ENCODE measurements around the gene SMAD3.
"Not testable (repeated sequence)": the region's sequence is repeated elsewhere in the genome, so short reads cannot be mapped to it uniquely, and the experiment has no call there.

The SMAD3 gene

DNA sequence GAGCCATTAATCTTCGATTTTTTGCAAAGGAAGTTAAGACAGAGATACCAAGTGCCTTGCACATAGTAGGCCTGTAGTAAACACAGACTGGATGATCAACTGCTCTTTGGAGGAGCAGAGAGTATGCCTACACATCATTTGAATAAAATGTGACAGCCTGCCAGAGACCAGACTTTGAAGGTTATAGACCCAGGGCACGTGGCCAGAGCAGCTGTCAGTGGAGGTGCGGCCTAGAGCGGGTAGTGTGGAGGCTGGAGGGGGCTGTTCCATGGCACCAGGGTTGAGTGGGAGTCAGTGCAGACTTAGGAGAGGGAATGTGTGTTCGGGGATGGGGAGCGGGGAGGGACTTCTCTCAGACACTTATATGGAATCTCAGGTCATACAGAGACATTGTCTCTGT lies 80.8 kb downstream of the SMAD3 start:
- no peak for DNase-seq

DNA sequence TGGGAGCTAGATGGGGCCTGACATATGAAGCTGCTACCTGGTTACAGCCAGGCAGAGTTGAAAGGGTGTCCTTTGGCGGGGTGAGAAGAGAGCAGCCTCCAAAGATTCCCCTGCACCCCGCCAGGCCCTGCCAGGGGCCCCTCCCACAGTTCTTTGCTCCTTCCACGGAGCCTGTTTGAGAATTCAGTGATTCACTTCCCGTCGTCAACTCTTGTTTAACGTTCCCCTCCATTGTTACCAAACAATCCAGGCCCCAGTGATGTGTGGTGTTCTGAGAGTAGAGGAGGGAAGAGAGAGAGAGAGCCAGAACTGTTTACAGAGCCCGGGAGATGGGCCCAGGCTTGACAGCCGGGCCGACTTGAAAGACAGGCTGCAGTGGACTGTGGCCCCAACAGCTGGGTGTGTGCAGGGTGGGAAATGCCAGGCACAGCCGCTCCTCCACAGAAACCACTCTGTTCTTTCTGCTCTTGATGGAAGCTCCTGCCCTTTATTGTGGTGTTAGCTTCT lies 81.5 kb downstream of the SMAD3 start:
- DNase-seq, result no peak

DNA sequence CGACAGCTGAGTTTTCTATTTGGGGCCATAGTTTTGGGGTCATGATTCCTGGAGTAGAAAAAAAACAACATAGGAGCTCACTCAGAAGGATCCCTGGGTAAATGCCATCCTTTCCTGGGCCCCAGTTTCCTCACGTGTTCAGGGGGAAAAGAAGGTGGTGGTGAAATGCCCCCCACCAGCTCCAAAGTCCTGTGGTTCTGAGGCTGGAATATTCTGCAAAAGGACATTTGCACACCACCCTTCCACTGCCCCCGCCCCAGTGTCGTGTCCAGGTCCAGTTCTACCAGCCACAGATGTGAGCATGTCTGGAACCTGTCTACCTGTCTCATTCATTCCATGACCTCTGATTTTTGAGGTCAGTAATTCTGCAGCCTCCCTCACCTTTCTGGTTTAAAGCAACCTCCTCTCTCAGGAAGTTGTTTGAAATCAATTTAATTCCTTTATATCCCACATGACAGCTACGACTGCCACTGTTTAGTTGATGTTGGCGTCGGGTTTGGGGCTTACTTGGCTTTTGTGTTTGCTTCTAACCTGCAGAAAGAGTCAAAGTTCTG lies 82.1 kb downstream of the SMAD3 start:
- DNase-seq, result no peak

DNA sequence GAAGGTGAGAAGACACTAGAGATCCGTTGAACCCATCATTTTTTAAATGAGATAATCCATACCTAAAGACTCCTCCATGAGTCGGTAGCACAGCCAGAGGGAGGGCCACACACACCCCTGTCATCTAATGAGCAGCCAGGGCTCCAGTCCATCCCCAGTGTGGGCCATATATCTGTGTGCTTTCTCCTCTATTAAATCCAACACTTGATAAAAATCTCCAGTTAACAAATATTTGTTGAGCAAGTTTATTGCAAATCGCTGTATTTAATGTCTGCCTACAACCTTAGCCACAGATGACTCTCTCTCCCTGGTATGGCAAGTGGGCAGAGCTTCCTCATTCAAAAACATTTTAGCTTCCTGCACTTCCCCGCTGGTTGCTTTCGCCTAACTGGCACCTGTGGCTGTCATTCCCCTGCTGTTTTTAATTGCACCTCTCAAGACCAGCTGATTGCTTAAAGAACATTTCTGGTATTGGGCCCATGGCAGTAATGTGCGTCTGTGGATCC lies 82.8 kb downstream of the SMAD3 start:
- DNase-seq, result no peak

DNA sequence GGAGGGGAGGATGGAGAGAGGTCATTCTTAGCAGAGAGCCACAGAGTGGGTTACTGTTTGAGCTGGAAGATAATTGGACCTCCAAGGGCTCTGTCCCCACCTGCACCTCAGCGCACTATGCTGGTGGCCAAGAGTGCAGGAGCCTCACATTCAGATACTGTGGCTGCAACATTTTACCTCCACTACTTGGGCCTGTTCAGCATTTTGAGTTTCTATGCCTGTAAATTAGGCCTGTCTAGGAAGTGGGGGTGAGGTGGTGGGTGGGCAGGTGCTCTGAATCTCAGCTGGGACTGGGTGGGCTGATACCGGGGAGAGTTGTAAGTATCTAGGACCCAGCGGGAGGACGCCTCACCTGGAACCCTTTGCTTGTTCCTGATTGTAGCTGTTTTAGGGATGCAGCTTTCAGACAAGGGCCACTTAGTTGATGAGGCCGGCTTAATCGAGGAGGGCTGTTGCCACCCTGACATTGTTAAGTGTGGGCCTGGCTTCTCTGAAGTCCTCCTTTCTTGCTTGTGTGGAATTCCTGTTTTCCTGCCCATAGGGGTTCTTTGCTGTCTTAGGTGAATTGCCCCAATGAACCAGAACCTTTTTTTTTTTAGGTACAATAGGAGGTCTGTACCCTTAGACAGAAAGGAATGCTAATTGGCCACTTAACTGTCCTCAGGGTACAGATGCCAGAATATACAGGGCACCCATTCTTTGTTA lies 83.8 kb downstream of the SMAD3 start:
- no peak for DNase-seq

DNA sequence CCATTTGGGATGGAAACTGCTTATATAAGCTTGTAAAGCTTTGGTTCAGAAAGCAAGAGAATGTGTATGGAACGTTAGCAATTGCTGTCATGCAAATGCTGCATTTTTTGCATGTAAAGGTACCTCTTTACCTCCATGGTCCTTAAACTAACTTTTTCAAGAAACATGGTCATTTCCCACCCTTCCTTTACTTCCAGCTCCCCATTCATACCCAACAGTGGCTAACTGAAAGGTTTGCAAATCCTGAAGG lies 84.3 kb downstream of the SMAD3 start:
- no peak for DNase-seq

DNA sequence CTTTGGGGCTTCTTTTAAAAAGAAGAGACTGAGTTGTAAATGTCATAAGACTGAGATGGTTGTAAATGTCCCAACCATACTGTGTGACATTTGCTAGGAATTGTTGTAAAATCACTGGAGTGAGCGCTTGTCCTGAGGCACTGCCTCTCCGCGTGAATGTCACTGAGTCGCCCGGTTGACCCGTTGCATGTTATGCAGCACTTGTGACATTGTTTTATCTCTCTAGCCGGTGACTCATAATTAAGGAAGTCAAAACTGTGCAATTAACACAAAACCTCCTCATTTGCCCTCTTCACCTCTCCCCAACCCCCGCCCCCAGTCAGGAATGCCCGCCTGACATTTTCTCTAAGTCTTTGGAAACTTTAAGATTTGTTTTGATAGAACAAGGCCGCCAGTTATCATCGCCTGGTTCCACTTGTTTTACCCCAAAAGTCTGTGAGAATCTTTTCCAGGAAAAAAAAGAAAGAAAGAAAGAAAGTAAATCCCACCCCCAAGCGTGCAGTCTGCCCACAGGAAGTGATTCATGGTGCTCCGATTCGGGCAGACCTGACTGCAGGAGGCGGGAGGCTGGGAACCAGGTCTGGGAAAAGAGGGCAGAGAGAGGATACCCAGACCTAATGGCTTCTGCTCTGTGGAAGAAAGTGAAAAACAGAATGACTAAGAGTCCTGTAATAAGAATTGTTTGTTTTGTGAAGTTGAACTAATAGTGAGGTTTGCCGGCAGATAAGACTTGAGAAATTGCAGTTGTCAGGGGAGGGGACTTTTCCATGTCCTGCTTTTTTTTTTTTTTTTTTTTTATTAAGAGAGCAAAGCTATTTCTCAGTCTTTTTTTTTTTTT lies 84.8 kb downstream of the SMAD3 start:
- no peak for DNase-seq

DNA sequence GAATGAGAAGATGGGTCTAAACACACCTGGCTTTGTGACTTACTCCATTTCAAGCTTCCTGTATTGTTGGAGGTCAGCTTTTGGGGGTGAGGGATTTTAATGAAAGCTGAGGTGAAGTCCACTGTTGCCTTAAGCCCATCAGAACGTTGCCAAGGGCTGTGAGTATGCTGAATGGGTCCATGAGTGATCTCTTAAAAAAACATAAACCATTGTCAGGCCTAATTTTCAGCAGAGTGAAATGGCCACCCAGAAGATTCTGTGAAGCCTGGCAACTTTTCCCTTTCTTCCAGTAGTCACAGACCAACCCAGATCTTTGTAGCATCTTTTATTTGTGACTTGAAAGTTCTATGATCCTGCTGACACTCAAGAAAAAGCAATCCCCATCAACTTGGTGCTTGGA lies 87.0 kb downstream of the SMAD3 start:
- DNase-seq, result no peak

DNA sequence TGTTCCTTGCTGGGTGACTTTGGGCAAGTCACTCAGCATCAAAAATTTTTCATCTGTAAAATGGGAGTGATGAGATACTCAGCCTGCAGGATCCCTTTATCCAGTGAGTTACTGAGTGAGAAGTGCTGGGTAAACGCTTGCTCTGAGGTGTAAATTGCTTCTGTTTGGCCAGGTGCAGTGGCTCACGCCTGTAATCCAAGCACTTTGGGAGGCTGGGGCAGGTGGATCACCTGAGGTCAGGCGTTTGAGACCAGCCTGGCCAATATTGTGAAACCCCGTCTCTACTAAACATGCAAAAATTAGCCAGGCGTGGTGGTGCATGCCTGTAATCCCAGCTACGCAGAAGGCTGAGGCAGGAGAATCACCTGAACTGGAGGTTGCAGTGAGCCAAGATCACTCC lies 87.6 kb downstream of the SMAD3 start:
- DNase-seq, result not testable (repeated sequence)

DNA sequence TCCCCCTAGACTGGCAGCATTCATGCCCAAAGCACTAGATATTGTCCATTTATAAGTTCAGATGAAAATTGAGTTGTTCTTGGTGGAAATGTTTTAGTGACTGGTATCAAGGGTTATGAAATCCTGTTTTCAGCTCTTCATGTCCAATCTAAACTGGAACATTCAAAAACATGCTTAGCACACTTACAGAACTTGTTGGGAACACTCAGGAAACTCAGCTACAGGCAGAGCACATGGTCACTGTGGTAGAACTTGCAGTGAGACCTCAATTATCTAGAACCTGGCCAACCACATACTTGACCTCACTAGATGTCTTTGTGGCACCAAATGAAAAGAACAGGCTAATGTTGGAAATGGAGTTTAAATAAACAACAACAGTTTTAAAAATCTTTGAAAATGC lies 88.8 kb downstream of the SMAD3 start:
- DNase-seq, result no peak

DNA sequence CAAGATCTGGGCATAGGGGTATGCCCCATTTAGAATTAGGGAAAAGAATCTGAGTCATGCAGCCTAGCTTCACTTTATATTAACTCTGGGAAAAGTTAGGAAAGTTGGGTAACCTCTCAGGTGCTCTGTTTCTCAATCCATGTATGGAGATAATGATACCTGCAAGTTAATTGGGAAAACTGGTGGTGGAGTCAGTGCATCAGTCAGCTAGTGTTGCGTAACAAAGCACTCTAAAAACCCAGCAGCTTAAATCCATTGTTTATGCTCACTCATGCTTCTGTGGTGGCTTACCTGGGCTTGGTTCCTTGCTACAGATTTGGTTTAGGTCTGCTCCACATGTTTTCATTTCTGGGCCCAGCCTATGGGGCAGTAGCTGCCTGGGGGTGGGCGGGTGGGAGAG lies 91.0 kb downstream of the SMAD3 start:
- no peak for DNase-seq

DNA sequence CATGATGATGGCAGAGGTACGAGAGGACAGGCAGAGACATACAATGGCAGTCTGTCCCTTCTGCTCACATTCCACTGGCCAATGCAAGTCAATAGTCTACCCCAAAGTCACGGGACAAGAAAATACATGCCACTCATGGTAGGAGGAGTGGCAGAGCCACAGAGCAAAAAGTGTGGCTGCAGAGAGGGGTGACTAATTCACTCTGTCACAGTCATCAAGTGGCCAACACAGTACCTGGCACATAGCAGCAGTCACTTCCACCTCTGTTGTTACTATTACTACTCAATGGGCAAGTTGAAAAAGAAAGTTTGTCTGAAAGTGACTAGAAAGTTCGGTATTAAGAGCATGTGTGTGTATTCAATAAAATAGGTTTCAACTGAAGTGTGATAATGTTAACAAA lies 91.4 kb downstream of the SMAD3 start:
- DNase-seq, result no peak

DNA sequence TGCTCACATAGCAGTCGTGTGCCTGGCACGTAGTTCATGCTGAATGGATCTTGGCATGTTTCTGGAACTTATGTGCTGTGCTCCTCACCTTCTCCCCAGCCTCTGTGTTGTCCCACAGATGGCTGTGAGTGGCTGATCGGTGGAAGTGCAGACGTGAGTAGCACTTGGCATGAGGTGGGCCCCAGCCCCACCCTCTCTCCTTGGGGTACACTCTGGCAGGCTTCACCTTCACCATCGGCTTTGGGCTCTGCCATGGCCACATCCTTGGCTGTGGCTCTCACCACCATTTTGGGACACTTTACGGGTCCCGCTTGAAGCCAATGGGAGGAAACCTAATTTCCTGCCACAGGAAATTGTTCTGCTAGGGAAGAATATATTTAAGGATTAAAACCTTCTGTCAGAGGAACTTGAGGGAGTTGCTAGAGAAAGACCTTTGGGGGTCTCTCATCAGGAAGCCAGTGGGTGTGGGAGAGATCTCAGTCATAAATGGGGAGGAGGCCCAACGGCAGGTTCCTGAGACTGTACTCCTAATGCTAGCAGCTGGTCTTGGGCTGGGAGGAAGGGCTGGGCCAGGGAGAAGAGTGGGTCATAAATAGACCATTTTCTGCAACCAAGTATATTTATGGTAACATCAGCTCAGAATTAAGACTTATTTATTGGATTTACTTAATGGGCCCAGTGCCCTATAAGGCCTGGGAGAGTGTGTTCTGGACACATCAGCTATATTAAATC lies 92.3 kb downstream of the SMAD3 start:
- no peak for DNase-seq

DNA sequence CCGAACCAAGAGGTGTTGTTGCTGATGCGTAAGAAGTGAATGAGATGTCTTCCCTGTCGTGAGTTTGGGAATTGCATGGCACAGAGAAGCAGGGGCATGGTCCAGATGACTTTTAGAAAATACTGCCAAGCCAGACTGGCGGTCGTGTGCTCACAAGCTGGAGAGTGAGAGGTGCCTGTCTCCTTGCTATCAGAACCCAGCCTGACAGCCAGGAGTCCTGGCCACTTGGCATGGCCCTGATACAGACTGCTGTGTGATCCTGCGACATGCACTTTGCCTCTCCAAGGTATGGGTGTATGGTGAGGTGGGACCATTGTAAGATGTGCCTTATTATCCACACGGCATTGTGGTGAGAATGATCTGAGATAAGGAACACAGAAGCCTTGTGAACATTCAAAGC lies 93.0 kb downstream of the SMAD3 start:
- no peak for DNase-seq

DNA sequence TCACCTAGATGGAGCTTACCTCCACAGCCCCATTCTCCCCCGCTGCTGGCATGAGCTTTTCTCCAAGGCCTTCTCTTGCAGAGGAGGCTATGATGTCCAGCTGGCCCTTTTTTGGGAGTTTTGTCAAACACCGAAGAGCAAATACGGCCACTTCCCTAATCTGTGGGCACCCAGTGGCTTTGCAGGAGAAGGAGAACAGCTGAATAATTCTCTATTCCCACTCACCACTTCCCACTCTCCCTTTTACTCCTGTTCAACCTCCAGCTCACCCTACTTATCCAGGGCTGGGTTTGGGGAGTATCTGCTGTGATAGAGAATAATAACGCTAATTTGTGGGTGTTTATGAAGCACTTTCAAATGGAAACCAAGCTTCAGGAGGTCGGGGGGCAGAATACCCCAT lies 96.0 kb downstream of the SMAD3 start:
- no peak for DNase-seq

DNA sequence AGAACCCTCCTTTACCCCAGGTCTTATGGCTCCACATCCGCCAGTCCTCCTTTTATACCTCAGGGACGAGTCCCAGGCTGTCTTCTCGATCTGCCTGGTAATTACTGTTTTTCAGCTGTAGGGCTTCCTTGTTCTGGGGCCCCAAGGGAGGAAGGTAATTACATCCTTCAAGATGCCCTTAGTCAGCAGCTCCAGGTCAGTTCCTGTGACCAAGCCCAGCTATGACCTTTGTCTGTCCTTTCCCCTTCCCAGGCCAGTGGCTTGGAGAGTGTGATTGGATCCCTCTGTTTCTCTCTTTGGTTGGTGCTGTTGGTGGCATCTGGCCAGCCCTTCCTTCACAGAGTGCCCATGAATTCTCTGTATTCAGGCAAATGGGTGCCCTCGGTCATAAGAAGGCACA lies 96.5 kb downstream of the SMAD3 start:
- no peak for DNase-seq

DNA sequence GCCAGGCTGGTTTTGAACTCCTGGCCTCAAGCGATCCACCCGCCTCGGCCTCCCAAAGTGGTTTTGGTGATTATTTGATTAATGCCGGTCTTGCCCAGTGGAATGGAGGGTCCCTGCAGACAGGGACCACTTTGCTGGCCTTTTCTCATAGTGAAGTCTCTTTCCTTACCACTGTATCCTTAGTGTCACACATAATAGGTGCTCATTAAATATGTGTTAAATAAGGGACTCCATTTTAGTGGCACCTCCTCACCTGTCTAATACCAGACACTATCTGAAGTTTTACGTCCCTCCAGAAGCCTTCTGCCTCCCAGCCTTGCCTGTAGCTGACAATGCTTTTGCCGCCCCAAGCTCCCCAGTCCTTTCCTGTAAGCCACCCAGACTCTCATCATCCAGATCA lies 97.8 kb downstream of the SMAD3 start:
- DNase-seq, result no peak

DNA sequence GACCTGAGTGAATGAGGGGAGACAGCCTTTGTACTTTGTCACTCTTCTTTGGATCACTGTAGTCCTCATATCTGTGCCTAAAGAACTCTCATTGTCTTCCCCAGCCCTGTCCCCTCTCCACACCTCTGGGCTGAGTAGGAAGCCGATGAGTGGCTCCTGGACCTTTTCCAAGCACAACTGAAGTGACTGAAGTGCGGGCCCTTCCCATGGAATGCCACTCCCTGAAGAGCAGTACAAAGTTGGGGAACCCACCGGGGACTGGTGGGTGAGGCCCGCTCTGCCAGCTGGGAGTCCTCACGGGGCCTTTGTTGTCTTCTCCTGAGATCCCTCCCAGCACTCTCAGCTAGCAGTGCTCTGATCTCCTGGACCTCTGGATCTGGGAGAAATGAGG lies 99.0 kb downstream of the SMAD3 start:
- DNase-seq, result no peak

DNA sequence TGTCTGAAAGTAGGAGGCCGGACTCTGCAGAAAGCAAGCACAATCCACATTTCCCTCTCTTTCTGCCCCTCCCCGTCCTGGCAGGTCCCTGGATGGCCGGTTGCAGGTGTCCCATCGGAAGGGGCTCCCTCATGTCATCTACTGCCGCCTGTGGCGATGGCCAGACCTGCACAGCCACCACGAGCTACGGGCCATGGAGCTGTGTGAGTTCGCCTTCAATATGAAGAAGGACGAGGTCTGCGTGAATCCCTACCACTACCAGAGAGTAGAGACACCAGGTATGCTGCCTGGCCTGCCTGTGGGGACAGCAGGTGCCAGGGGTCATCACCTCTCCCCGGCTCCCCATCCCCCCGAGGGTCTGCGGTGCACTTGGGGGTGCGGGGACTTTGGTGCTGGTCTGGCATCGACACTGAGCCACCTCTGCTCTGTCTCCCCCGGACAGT lies 99.4 kb downstream of the SMAD3 start:
- DNase-seq, result no peak

DNA sequence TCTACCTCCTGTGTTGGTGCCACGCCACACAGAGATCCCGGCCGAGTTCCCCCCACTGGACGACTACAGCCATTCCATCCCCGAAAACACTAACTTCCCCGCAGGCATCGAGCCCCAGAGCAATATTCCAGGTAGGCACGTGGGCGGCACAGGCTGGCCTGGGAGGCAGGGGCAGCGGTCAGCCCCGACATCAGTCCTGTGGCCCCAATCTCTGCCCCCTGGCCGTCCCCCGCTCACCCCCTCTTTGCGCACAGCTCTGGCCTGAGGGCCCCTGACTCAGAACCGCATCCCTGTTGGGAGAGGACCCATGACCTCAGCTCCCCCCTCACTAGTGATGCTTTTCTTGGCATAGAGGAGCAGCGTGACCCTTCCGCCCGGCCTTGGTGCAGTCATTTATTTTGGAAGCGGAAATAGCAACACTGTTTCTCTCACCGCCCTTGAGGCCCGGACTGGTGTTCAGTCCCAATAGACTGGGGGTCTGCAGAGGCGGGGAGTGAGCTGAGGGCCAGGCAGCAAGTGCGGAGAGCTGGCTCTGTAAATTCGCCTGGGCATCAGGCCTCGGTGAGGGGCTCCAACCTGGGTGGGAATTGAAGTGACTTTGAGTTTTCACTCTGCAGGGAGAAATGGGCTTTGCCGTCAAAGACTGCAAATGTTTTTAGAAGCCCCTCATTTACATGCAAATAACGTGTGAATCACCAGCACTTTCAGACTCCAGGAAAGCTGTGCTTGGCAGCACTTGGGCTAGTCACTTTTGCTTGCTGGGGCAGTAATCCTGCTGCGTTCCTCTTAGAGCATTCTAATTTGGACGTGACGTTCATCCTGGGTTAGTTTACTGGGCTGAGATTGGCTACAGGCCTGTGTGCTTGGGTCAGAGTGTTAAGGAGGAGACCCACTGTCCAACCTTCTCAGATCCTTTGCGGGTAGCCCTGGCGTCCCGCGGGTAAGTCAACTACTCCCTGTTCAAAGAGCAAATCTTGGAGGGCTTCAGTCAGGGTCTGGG lies 100.2 kb downstream of the SMAD3 start:
- peak; percentile 35 for DNase-seq

DNA sequence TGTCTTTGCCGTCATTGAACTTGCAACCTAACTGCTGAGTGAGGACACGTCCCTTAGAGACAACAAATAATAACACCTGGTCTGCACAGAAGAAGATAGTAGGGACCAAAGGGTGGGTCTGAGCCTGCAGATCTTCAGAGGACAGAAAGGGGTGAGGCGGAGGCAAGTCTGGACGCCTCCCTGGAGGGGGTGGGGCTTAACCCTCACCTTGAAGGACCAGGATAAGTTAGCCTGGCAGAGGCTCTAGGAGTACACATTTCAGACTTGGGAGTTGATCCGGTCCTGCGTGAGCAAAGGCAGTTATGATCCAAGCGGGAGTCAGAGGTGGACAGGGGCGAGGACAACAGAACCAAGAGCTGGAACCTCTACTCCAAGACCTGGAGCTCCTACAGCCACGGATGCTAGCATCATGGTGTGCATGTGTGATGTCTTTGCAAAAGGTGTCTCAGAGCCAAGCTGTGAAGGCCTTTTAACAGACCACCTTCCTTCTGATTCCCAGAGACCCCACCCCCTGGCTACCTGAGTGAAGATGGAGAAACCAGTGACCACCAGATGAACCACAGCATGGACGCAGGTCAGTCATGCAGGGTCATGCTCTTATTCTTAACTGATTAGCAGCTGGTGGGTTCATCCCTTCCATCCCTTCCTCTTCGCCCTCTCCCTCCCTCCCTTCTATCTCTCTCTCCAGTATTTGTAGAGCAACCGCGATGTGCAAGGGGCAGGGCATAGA lies 101.0 kb downstream of the SMAD3 start:
- DNase-seq, result no peak

Data from midbrain (tissue), 1 donor.